Pons (tissue), 1 donor: ENCODE data around the gene CHRNA4.

ENCODE experiments used
- DNase-seq: peaks from one replicate; pipeline ENCODE4 v3.0.0-alpha.2; 2016; ENCODE audit warnings: low spot score

The CHRNA4 gene

GRCh38 chr20:63363013-63363957 lies 2.1 kb upstream of the CHRNA4 start:
- DNase-seq = no peak

DNA sequence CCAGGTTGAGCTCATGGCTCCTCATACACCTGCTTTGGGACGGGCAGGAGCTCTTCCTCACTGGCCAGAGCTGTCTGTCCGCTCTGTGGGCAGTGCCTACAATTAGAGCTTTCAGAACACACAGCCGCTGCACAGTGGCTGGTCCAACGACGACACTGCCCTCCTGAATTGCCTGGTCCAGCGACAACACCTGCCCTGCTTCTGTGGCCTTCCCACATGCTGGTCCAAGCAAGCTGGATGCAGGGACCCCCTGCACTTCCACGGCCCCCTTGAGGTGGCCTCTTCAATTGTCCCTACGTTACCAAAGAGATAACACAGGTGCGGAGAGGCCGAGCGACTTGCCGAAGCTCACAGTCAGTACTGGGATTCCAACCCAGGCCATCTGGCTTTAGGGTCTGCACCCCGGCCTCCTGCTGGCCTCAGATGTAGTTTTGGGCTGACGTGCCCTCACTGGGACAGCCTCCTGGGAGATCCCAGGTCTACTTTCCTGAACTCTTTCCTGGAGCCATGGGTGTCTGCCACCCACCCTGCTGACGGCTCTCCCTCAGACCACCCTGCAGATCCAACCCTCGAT lies 1.4 kb upstream of the CHRNA4 start:
- DNase-seq = no peak

GRCh38 chr20:63361519-63362435 lies 628 bp upstream of the CHRNA4 start:
- no peak for DNase-seq

- DNase-seq = no peak
Observed at GRCh38 chr20:63359937-63360849, 956 bp downstream of the CHRNA4 start.

DNA sequence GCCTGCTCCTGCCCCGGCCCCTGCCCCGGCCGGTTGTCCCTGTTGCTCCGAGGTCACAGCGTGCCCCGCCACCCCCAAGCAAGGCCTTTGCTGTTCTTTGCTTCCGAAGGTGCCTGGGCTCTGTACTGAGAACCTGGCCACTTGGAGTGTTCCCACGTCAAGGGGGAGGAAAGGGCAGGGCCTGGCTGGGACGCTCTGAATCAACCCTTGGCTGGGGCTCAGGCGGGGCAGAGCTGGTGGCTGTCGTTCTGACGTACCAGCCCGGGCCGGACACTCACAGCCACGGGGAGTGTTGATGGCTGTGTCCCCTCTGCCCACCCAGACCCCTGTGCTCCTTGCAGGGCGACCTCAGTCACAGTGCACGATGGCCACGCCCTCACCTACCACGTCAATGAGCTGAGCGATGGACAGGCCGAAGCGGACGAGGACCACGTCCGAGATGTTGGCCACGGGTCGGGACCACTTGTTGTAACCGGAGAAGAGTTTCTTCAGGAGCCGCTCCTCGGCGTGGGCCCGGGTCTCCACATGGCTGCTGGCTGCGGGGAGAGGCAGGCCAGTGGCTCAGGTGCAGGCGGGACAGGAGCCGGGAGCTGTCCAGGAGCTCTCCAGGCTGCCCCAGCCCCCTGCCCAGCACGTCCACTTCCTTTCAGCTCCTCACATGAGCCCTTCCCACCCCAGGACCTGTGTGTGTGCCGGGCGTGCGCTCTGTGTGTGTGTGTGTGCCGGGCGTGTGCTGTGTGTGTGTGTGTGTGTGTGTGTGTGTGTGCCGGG lies 1.8 kb downstream of the CHRNA4 start:
- no peak for DNase-seq

DNA sequence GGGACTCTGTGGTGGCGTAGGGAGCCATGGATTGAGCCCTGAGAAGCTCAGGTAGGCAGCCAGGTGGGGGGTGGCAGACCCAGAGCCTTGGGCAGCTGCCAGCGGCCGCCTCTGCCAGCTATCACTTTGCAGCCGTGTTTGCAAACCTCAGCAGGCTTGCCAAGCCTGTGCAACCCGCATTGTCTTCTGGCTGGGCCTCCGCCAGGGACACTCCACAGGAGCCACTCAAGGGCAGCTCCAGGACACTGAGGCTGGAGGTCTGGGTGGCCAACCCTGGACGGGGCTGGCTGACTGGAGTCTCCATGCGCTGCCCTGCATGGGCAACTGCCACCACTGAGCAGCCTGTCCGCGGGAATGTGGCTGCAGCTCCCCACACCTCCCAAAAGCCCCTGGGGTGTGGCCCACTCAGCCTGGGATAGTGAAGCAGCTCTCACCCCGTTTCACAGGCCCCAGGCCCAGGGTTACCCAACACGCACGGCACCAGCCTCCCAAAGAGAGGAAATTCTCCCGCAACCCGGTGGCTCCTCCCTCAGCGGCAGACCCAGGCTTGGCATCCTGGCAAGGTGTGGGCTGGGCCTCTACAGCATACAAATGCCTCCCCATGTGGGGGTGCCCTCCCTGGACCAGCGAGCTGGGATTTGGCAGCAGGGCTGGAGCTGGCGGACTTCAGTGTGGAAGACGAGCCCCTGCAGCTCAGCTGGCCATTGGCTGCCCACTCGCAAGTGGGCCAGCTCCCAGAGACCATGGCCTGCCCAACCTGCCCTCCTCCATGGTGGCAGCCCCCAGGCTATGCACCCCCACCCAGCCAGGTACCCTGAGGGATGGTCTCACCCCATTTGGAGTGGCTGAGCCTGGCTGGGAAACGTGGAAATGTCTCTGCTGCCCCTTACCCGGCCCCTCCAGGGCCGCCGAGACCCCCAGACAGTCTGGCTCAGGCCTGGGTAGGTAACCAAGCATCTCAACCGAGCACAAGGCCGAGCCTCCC lies 2.9 kb downstream of the CHRNA4 start:
- no peak for DNase-seq

DNA sequence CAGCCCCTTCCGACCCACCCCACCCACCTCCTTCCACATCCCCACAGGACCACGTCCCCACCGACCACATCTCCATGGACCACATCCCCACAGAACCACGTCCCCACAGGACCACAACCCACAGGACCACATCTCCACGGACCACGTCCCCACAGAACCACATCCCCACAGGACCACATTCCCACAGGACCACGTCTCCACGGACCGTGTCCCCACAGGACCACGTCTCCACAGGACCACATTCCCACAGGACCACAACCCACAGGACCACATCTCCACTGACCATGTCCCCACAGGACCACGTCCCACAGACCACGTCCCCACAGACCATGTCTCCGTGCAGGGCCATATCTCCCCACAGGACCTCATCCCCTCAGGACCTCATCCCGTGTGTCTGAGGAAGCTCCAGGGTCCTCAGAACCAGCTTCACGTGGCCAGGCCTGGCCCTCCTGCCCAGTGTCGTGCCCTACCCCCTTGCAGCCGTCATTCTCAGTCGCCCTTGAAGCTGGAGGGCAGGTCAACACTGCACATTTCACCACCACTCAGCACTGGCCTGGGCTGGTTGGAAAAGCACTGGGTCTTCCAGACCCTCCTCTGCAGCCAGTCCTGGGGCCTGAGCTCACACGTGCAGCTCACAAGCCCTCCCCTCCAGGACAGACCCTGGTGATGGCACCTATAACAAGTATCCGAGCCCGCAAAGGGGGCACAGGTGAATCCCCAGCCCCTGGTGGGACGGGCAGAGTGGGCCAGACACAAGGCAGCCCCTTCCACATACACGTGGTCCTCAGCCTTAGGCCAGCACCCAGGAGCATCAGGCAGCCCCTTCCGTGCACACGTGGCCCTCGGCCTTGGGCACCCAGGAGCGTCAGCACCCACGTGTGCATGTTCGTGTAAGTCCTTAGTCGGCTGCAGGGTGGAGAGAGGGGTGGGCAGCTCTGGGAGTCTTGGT lies 3.9 kb downstream of the CHRNA4 start:
- DNase-seq = no peak

- no peak for DNase-seq
Observed at GRCh38 chr20:63356511-63356910, 4.6 kb downstream of the CHRNA4 start.

GRCh38 chr20:63355781-63356295 lies 5.3 kb downstream of the CHRNA4 start:
- DNase-seq = no peak

- no peak for DNase-seq
Observed at GRCh38 chr20:63354636-63355350, 6.4 kb downstream of the CHRNA4 start.

DNA sequence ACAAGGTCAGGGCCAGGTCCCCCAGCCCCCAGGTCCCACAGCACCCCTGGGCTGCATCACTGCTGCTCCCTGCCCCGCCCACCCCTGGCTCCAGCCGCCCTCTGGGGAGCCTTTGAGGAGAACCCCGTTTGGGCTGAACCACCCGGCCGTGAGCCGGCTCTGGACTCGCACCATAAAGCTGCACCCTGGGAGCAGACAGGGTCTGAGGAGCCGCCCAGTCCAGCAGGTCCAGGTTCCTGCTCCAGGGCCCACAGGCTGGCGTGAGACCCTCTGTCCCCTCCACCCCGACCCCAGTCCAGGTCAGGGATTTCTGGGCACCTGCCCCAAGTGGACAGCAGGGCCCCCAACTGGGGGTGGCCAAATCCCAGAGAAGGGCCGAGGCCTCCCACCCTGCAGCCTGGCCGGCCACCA lies 8.3 kb downstream of the CHRNA4 start:
- DNase-seq = no peak

GRCh38 chr20:63351811-63352591 lies 9.1 kb downstream of the CHRNA4 start:
- DNase-seq = peak; percentile 81

- DNase-seq = no peak
Observed at GRCh38 chr20:63351326-63351700, 9.8 kb downstream of the CHRNA4 start.

DNA sequence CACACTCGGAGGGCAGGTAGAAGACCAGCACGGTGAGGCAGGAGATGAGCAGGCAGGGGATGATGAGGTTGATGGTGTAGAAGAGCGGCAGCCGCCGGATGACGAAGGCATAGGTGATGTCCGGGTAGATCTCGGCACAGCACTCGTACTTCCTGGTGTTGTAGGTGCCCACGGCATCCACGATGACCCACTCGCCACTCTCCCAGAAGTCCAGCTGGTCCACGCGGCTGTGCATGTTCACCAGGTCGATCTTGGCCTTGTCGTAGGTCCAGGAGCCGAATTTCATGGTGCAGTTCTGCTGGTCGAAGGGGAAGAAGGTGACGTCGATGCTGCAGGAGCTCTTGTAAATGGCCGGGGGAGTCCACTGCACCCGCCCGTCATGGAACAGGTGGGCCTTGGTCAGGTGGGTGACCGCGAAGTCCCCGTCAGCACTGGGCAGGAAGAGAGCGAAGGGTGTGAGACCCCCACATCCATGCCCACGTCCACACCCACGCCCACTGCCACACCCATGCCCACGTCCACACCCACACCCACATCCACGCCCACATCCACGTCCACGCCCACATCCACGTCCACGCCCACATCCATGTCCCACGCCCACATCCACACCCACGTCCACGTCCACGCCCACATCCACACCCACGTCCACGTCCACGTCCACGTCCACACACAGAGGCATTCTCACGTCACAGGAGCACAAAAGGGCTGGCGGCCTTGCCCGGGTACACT lies 10.4 kb downstream of the CHRNA4 start:
- no peak for DNase-seq

GRCh38 chr20:63350196-63350595 lies 11.0 kb downstream of the CHRNA4 start:
- no peak for DNase-seq

DNA sequence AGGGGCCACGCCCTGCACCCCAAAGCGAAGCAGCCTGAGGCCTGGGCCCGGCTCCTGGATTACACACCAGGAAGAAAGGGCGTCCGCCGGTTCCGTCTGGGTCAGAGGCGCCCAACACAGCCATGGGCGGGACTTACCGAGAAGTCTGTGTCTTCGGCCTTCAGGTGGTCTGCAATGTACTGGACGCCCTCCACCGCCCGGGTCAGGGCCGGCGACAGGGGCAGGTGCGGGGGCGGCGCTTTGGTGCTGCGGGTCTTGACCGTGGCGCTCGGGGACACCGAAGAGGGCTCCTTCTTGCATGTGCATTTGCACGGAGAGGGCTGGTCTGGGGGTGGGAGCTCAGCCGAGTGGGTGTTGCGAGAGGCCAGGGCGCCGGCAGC lies 11.6 kb downstream of the CHRNA4 start:
- DNase-seq = no peak
